Stimulated activated CD8-positive, alpha-beta memory T cell treated with anti-CD3 and anti-CD28 coated beads, Interleukin-4, amount 100 ng/mL, for 48 hours (primary cell): Measurements from ENCODE around the gene MLH3.
"Not testable (repeated sequence)": the region's sequence is repeated elsewhere in the genome, so short reads cannot be mapped to it uniquely, and the experiment has no call there.

Experiments used
- DNase-seq: peaks from one replicate; pipeline ENCODE4 v3.0.0-alpha.2; 2020

The MLH3 gene

GRCh38 chr14:75050852-75051555, at the start of gene MLH3:
MLH3 (minus strand) TSS chr14:75051467; CDS start chr14:75049655, 1,812 bp downstream.
- DNase-seq, result peak; percentile 87

- DNase-seq, result no peak
Observed at GRCh38 chr14:75098682-75099081, 47.4 kb upstream of the MLH3 start.

GRCh38 chr14:75098212-75098611, 46.9 kb upstream of the MLH3 start:
- no peak for DNase-seq

GRCh38 chr14:75096959-75097358, 45.7 kb upstream of the MLH3 start:
- DNase-seq, result no peak

GRCh38 chr14:75095690-75096089, 44.4 kb upstream of the MLH3 start:
- DNase-seq, result no peak

- no peak for DNase-seq
Observed at GRCh38 chr14:75094896-75095295, 43.6 kb upstream of the MLH3 start.

- no peak for DNase-seq
Observed at GRCh38 chr14:75092698-75093097, 41.4 kb upstream of the MLH3 start.

GRCh38 chr14:75091251-75091650, 40.0 kb upstream of the MLH3 start:
- no peak for DNase-seq

GRCh38 chr14:75090353-75090752, 39.1 kb upstream of the MLH3 start:
- no peak for DNase-seq

GRCh38 chr14:75088566-75089373, 37.5 kb upstream of the MLH3 start:
- DNase-seq, result peak; percentile 50

GRCh38 chr14:75088153-75088552, 36.9 kb upstream of the MLH3 start:
- no peak for DNase-seq

GRCh38 chr14:75084513-75084912, 33.2 kb upstream of the MLH3 start:
- DNase-seq, result no peak

- DNase-seq, result no peak
Observed at GRCh38 chr14:75083271-75083670, 32.0 kb upstream of the MLH3 start.

GRCh38 chr14:75081660-75082229, 30.5 kb upstream of the MLH3 start:
- no peak for DNase-seq

GRCh38 chr14:75079521-75079920, 28.3 kb upstream of the MLH3 start:
- no peak for DNase-seq

- no peak for DNase-seq
Observed at GRCh38 chr14:75077794-75078193, 26.5 kb upstream of the MLH3 start.

- no peak for DNase-seq
Observed at GRCh38 chr14:75070383-75070782, 19.1 kb upstream of the MLH3 start.

GRCh38 chr14:75069811-75070145, 18.5 kb upstream of the MLH3 start:
- DNase-seq, result no peak

- DNase-seq, result peak; percentile 85
Observed at GRCh38 chr14:75069121-75069810, 18.0 kb upstream of the MLH3 start, which contains the start of gene ZC2HC1C. ZC2HC1C (plus strand) TSS chr14:75069641; CDS start chr14:75070574, 933 bp downstream.

GRCh38 chr14:75068294-75069120, 17.2 kb upstream of the MLH3 start:
- no peak for DNase-seq

GRCh38 chr14:75067765-75068164, 16.5 kb upstream of the MLH3 start:
- DNase-seq, result not testable (repeated sequence)

GRCh38 chr14:75067212-75067611, 15.9 kb upstream of the MLH3 start:
- DNase-seq, result no peak
